Endothelial cell of umbilical vein (primary cell): Measurements from ENCODE around the gene HTR6.

Experiments used
- CTCF ChIP-seq, 2 donors: IDR thresholded peaks; 1 replicate in 1 of 2; 2 replicates in 1 of 2; pipeline ENCODE4 v1.5.1; 2011; ENCODE audit warnings: low read length in 2 of 2, mild to moderate bottlenecking in 2 of 2, moderate library complexity in 2 of 2, control low read depth in 1 of 2, inconsistent platforms in 1 of 2, low read depth in 1 of 2; ENCODE audit not compliant: insufficient read depth in 1 of 2; ENCODE audit errors: extremely low read depth in 1 of 2
- EZH2 ChIP-seq: IDR thresholded peaks from 2 replicates; pipeline ENCODE4 v1.6.1; 2012; ENCODE audit warnings: borderline replicate concordance, low read depth, mild to moderate bottlenecking, moderate library complexity, low read length, inconsistent platforms; ENCODE audit not compliant: severe bottlenecking
- FOS ChIP-seq: IDR thresholded peaks from 2 replicates; pipeline ENCODE4 v1.6.1; 2011; ENCODE audit warnings: mild to moderate bottlenecking, low read length, moderate library complexity, borderline replicate concordance; ENCODE audit not compliant: insufficient read depth
- JUN ChIP-seq: IDR thresholded peaks from 2 replicates; pipeline ENCODE4 v1.6.1; 2011; ENCODE audit warnings: borderline replicate concordance, low read depth; ENCODE audit not compliant: insufficient read length, insufficient read depth
- MYC ChIP-seq: IDR thresholded peaks from one replicate; pipeline ENCODE4 v1.6.1; 2011; ENCODE audit warnings: mild to moderate bottlenecking, low read depth, low read length
- POLR2A ChIP-seq: IDR thresholded peaks from 2 replicates; pipeline ENCODE4 v1.6.1; 2012; ENCODE audit warnings: low read depth, mild to moderate bottlenecking, control low read depth, low read length
- POLR2AphosphoS5 ChIP-seq: IDR thresholded peaks from 2 replicates; pipeline ENCODE4 v1.6.1; 2012; ENCODE audit warnings: low read depth, mild to moderate bottlenecking, control low read depth, low read length, moderate library complexity; ENCODE audit not compliant: insufficient read depth
- TF ChIP-seq, protein P1 (sequence below): IDR thresholded peaks from 2 replicates; pipeline ENCODE4 v1.6.1; 2011; ENCODE audit not compliant: insufficient read depth, insufficient read length

DNA sequence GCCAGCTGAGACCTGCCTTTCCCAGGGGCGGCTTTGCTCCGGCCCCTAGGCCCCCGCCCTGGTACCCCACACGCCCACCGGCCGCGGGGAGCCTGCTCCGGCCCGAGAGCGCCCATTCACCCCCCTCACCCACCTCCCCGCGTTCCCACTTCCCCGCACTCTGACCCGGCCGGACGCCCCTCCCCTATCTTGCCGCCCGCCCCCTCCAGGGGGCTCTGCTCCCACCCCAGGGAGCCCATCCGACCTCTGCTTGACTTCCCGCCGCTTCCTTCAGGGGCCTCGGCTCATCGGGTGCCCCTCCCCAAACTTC lies 466 bp downstream of the HTR6 start:
- TF ChIP-seq, protein P1, sequence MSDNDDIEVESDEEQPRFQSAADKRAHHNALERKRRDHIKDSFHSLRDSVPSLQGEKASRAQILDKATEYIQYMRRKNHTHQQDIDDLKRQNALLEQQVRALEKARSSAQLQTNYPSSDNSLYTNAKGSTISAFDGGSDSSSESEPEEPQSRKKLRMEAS: no peak
- TF ChIP-seq CTCF (IDR thresholded peaks at IDR 0.05; ENCODE audit: extremely low read depth in 1 of 2, insufficient read depth in 1 of 2, low read depth in 1 of 2, low read length in 2 of 2) (no peak), EZH2 (no peak), JUN (no peak), MYC (no peak), POLR2A (no peak), POLR2AphosphoS5 (no peak), FOS (no peak)
